IMR-90 (cell line): ENCODE results near the gene FLT3LG. TPM values are rescaled to one million over a fixed set of nuclear protein-coding genes. Genes with fewer than 3 reads are reported as not detected.

Source experiments
- ATAC-seq: fragments of 200-7000 bp; cut with Tn5 transposase; 2 replicates; pipeline ENCODE4 v1.9.1; 2020; ENCODE audit warnings: low read depth, mild to moderate bottlenecking, moderate library complexity
- BruUV-seq: library from RNA; stranded (reverse); fragments of 400-500 nt; replicated peaks from 2 replicates; lab custom pipeline; 2021; lab: Mats Ljungman, UMichigan
- CTCF ChIA-PET: fragments of 300-600 bp; formaldehyde crosslinking; extraction: SDS; loops from one replicate; lab custom pipeline; 2021; ENCODE audit warnings: antibody characterized with exemption; lab: Yijun Ruan, JAX
- POLR2A ChIA-PET: fragments of 300-600 bp; sonication (Branson Sonifier 250); formaldehyde crosslinking; loops from one replicate; lab custom pipeline; 2022; ENCODE audit warnings: antibody characterized with exemption; ENCODE audit not compliant: unreplicated experiment; lab: Charles Lee
- DNase-seq: peaks from one replicate; pipeline ENCODE4 v3.0.0; 2013
- H2AFZ ChIP-seq: replicated peaks from 2 replicates; pipeline ENCODE3; 2013; ENCODE audit warnings: low read length, mild to moderate bottlenecking; ENCODE audit not compliant: poor library complexity
- H2AK5ac ChIP-seq: 2 replicates; pipeline ENCODE4 v1.6.1; 2013; ENCODE audit warnings: low read depth, low read length, inconsistent platforms
- H2AK9ac ChIP-seq: replicated peaks from 2 replicates; pipeline ENCODE3; 2013; ENCODE audit warnings: mild to moderate bottlenecking, low read depth, low read length, moderate library complexity; ENCODE audit not compliant: poor library complexity
- H2BK120ac ChIP-seq: 2 replicates; pipeline ENCODE4 v1.6.1; 2013; ENCODE audit warnings: low read depth, low read length, inconsistent platforms
- H2BK15ac ChIP-seq: 3 replicates; pipeline ENCODE4 v1.6.1; 2013; ENCODE audit warnings: low read depth, low read length, inconsistent platforms
- H2BK20ac ChIP-seq: 2 replicates; pipeline ENCODE4 v1.6.1; 2013; ENCODE audit warnings: low read depth, mild to moderate bottlenecking, inconsistent platforms, low read length, moderate library complexity
- H2BK5ac ChIP-seq: 2 replicates; pipeline ENCODE4 v1.6.1; 2013; ENCODE audit warnings: mild to moderate bottlenecking, low read depth, low read length, inconsistent platforms; ENCODE audit not compliant: poor library complexity, severe bottlenecking
- H3K14ac ChIP-seq: replicated peaks from 2 replicates; pipeline ENCODE4 v1.6.1; 2013; ENCODE audit warnings: low read depth, low read length, inconsistent platforms
- H3K18ac ChIP-seq: 2 replicates; pipeline ENCODE4 v1.6.1; 2013; ENCODE audit warnings: low read depth, low read length, control low read depth
- H3K23ac ChIP-seq: 2 replicates; pipeline ENCODE4 v1.6.1; 2013; ENCODE audit warnings: low read depth, low read length, inconsistent platforms
- H3K27ac ChIP-seq: 2 replicates; pipeline ENCODE4 v1.5.1; 2013; ENCODE audit warnings: mild to moderate bottlenecking, control low read depth, low read length; ENCODE audit not compliant: insufficient read depth
- H3K27me3 ChIP-seq: 2 replicates; pipeline ENCODE4 v1.6.1; 2013; ENCODE audit warnings: low read length; ENCODE audit not compliant: control insufficient read depth, insufficient read depth
- H3K36me3 ChIP-seq: 2 replicates; pipeline ENCODE4 v1.6.1; 2013; ENCODE audit warnings: low read length, mixed read lengths; ENCODE audit not compliant: control insufficient read depth, insufficient read depth
- H3K4ac ChIP-seq: 2 replicates; pipeline ENCODE4 v1.6.1; 2013; ENCODE audit warnings: low read depth, low read length, inconsistent platforms
- H3K4me1 ChIP-seq: 2 replicates; pipeline ENCODE4 v1.6.1; 2013; ENCODE audit warnings: low read length, mixed read lengths; ENCODE audit not compliant: control insufficient read depth, insufficient read depth
- H3K4me2 ChIP-seq: 2 replicates; pipeline ENCODE4 v1.6.1; 2013; ENCODE audit warnings: low read depth, mild to moderate bottlenecking, control low read depth, low read length, moderate library complexity
- H3K4me3 ChIP-seq: 2 replicates; pipeline ENCODE4 v1.5.1; 2013; ENCODE audit warnings: low read depth, mild to moderate bottlenecking, control low read depth, low read length, moderate library complexity; ENCODE audit not compliant: insufficient read depth
- H3K56ac ChIP-seq: 2 replicates; pipeline ENCODE4 v1.6.1; 2013; ENCODE audit warnings: low read length, inconsistent platforms; ENCODE audit not compliant: insufficient read depth; ENCODE audit errors: extremely low read depth
- H3K79me1 ChIP-seq, 2 experiments: 2 replicates each; pipeline ENCODE4 v1.6.1; 2013; ENCODE audit warnings: low read length in 2 of 2, inconsistent platforms in 1 of 2, low read depth in 1 of 2
- H3K9ac ChIP-seq: 2 replicates; pipeline ENCODE4 v1.6.1; 2013; ENCODE audit warnings: low read depth, low read length, control low read depth
- H3K9me1 ChIP-seq: 2 replicates; pipeline ENCODE4 v1.6.1; 2013; ENCODE audit warnings: low read length, inconsistent platforms; ENCODE audit not compliant: insufficient read depth
- H3K9me3 ChIP-seq: 2 replicates; pipeline ENCODE4 v1.6.1; 2013; ENCODE audit warnings: low read length; ENCODE audit not compliant: control insufficient read depth, insufficient read depth
- H4K20me1 ChIP-seq: 2 replicates; pipeline ENCODE4 v1.6.1; 2013; ENCODE audit warnings: low read length, inconsistent platforms; ENCODE audit not compliant: insufficient read depth
- H4K5ac ChIP-seq: 2 replicates; pipeline ENCODE4 v1.6.1; 2013; ENCODE audit warnings: mild to moderate bottlenecking, low read depth, low read length, control low read depth
- H4K8ac ChIP-seq, 2 experiments: 2 replicates each; pipeline ENCODE4 v1.6.1; 2013; ENCODE audit warnings: low read depth in 2 of 2, low read length in 2 of 2, control low read depth in 1 of 2, inconsistent platforms in 1 of 2
- H4K91ac ChIP-seq: 2 replicates; pipeline ENCODE4 v1.6.1; 2013; ENCODE audit warnings: low read depth, low read length, inconsistent platforms; ENCODE audit not compliant: insufficient read depth
- CEBPB ChIP-seq: IDR thresholded peaks from 2 replicates; pipeline ENCODE4 v1.6.1; 2012; ENCODE audit warnings: low read depth, low read length, improper control_type of control experiment
- CTCF ChIP-seq: conservative IDR thresholded peaks from 2 replicates; pipeline ENCODE4 v1.5.1; 2012; ENCODE audit warnings: mild to moderate bottlenecking, low read depth, low read length, improper control_type of control experiment
- ELK1 ChIP-seq: fragments of 150-350 bp; IDR thresholded peaks from 2 replicates; pipeline ENCODE4 v1.6.1; 2016; ENCODE audit warnings: low read depth, mild to moderate bottlenecking, low read length, moderate library complexity, borderline replicate concordance
- RAD21 ChIP-seq: IDR thresholded peaks from 2 replicates; pipeline ENCODE4 v1.6.1; 2012; ENCODE audit warnings: low read length, improper control_type of control experiment
- RCOR1 ChIP-seq: IDR thresholded peaks from 2 replicates; pipeline ENCODE4 v1.6.1; 2012; ENCODE audit warnings: mild to moderate bottlenecking, low read length, improper control_type of control experiment; ENCODE audit not compliant: insufficient replicate concordance
- SMC3 ChIP-seq: fragments of 150-350 bp; IDR thresholded peaks from 2 replicates; pipeline ENCODE4 v1.6.1; 2016; ENCODE audit warnings: low read depth, mild to moderate bottlenecking, antibody characterized with exemption, low read length, moderate library complexity
- WGBS, 2 experiments: methylation state at CpG; one replicate each; pipeline versions ENCODE4 v1.1.5 to v1.1.7; 2013; ENCODE audit warnings: missing lambda C conversion rate in 2 of 2; ENCODE audit not compliant: insufficient read length in 1 of 2; ENCODE audit errors: extremely low coverage in 2 of 2; 5-methylcytosine and 5-hydroxymethylcytosine counted together
- dilution Hi-C: fragments of 300-500 bp; cut with HindIII; formaldehyde crosslinking; loops from one replicate; pipeline ENCODE4 v1.14.3; 2018; ENCODE audit warnings: low sequenced_read_pairs; ENCODE audit not compliant: unreplicated experiment
- in situ Hi-C: fragments of 300-500 bp; cut with MboI; formaldehyde crosslinking; loops from 3 replicates; pipeline ENCODE4 v1.14.3; 2019; ENCODE audit warnings: low sequenced_read_pairs, inconsistent platforms, mixed read lengths
- intact Hi-C: fragments of 100-400 bp; cut with micrococcal nuclease; formaldehyde crosslinking; loops from 2 replicates; pipeline ENCODE4 v1.10.0; 2022
- polyA plus RNA-seq, 3 experiments: library from polyadenylated mRNA; depleted of rRNA; stranded (reverse); fragments of >200 nt; gene quantifications; 2 replicates each; pipeline ENCODE4 v1.2.3, GENCODE V29; 2012; ENCODE audit warnings: low replicate concordance in 1 of 3
- total RNA-seq: library from RNA; depleted of rRNA; stranded (reverse); fragments of >200 nt; gene quantifications from 2 replicates; pipeline ENCODE4 v1.2.3, GENCODE V29; 2012

FLT3LG gene
- total and polyA plus RNA-seq, 2 of the 4 experiments (the other 2 are of a cell fraction), result 0.90 to 8.3 TPM

GRCh38 chr19:49502866-49503581 is 29.0 kb downstream of the FLT3LG start:
- peak overlapping the region; percentile 10; the same call in 1 of the 2 replicates for H3K4me2 ChIP-seq
- CTCF ChIA-PET, result interaction anchor here (0.6 to 1.8 kb wide), 4 partner anchors 15 to 67 kb away, joined by 3 to 19 read pairs (median 4); no protein-coding TSS in a partner anchor
- H3K4me1 ChIP-seq, result peaks cover 3% of the 10 kb centered on the region; the same call in 1 of the 2 replicates
- no peak overlapping the region for H3K4me3 ChIP-seq
- dilution Hi-C loops, result no loop called here
- WGBS, 2 experiments, result 24% methylated on average over 8 of the region's 14 CpGs; no CpG with 5 or more reads in 1 of the 2 experiments
- H3K79me1 ChIP-seq, result peaks cover 9 to 21% of the 10 kb centered on the region in 2 experiments; a peak in 3 of 4 replicates
- H3K27ac ChIP-seq, result peak overlapping the region; percentile 33; the same call in 1 of the 2 replicates
- H3K23ac ChIP-seq, result no peak overlapping the region
- DNase-seq, result peak; percentile 81
- H3K18ac ChIP-seq, result no peak overlapping the region
- 0 out of 2 replicates have a peak overlapping the region, but pooled peaks have one; percentile 29 for H3K4ac ChIP-seq
- no peak overlapping the region; a peak in 1 of 4 replicates for H4K8ac ChIP-seq
- no peak overlapping the region for H2BK5ac ChIP-seq
- no peak overlapping the region for H2AK9ac ChIP-seq
- H2BK120ac ChIP-seq, result no peak overlapping the region
- peak; percentile 52 for TF ChIP-seq CEBPB
- peak; percentile 26 for TF ChIP-seq RCOR1
- TF ChIP-seq RAD21, result peak; percentile 65
- no peak for TF ChIP-seq ELK1
- TF ChIP-seq CTCF, result peak; percentile 57
- TF ChIP-seq SMC3, result peak; percentile 71
- no peak overlapping the region for H4K91ac ChIP-seq
- H3K14ac ChIP-seq, result no peak overlapping the region
- H4K5ac ChIP-seq, result no peak overlapping the region; the same call in 1 of the 2 replicates
- H2AK5ac ChIP-seq, result no peak overlapping the region
- H2AFZ ChIP-seq, result peak overlapping the region; percentile 79
- POLR2A ChIA-PET, result interaction anchor here (0.6 to 1.0 kb wide), 2 partner anchors 44 to 64 kb away, joined by 3 to 6 read pairs; no protein-coding TSS in a partner anchor
- H3K9ac ChIP-seq, result no peak overlapping the region
- H3K56ac ChIP-seq, result no peak overlapping the region
- H2BK20ac ChIP-seq, result no peak overlapping the region
- H2BK15ac ChIP-seq, result no peak overlapping the region
- no TSS peak for BruUV-seq
- no peaks in the 10 kb centered on the region for H3K9me3 ChIP-seq
- H3K27me3 ChIP-seq, result no peaks in the 10 kb centered on the region
- H3K36me3 ChIP-seq, result peaks cover 24% of the 10 kb centered on the region
- ATAC-seq, result peak; percentile 69
- in situ Hi-C loops, result no loop called here
- H4K20me1 ChIP-seq, result peaks cover 21% of the 10 kb centered on the region
- H3K9me1 ChIP-seq, result no peaks in the 10 kb centered on the region
- intact Hi-C loops, result loop anchor here (1.0 kb wide), 3 partner anchors 44 to 169 kb away; no protein-coding TSS in a partner anchor
